HepG2 (cell line): Measurements from ENCODE around the gene STAMBPL1. TPM values are rescaled to one million over a fixed set of nuclear protein-coding genes. Genes with fewer than 3 reads are reported as not detected.

Source experiments
- ATAC-seq: fragments of 200-7000 bp; cut with Tn5 transposase; 3 replicates; pipeline ENCODE4 v1.9.1; 2020; ENCODE audit warnings: mild to moderate bottlenecking, moderate library complexity
- BruUV-seq: library from RNA; stranded (reverse); fragments of 400-500 nt; replicated peaks from 2 replicates; lab custom pipeline; 2021; lab: Mats Ljungman, UMichigan
- CTCF ChIA-PET: fragments of 300-600 bp; formaldehyde crosslinking; extraction: SDS; loops from one replicate; lab custom pipeline; 2021; ENCODE audit warnings: low total read pairs, inconsistent platforms, low intra/inter-chr PET ratio; lab: Yijun Ruan, JAX
- POLR2A ChIA-PET: fragments of 350-600 bp; sonication (Branson Sonifier 250); formaldehyde crosslinking; loops from one replicate; lab custom pipeline; 2020; ENCODE audit warnings: antibody characterized with exemption, inconsistent platforms; lab: Yijun Ruan, JAX
- DNase-seq: peaks from one replicate; pipeline ENCODE4 v3.0.0-alpha.2; 2015; ENCODE audit warnings: low spot score
- FAIRE-seq: peaks from 3 replicates; lab custom pipeline; 2011; peaks lifted over from hg19 to GRCh38; lab: Jason Lieb, UNC
- H2AFZ ChIP-seq: one replicate; pipeline ENCODE4 v1.6.1; 2011; ENCODE audit warnings: low read length, inconsistent platforms
- H3K27ac ChIP-seq: fragments of 300-600 bp; 3 replicates; pipeline ENCODE4 v1.8.0; 2011; ENCODE audit warnings: mixed run types, mild to moderate bottlenecking, mixed read lengths, low read length, inconsistent platforms; ENCODE audit not compliant: insufficient read depth; ENCODE audit errors: extremely low read length
- H3K27me3 ChIP-seq, 2 experiments: fragments of 200-600 bp in 1 of 2; 2 replicates in 1 of 2; 3 replicates in 1 of 2; pipeline versions ENCODE4 v1.6.0 to v1.8.0; 2011; ENCODE audit warnings: low read length in 2 of 2, mild to moderate bottlenecking in 2 of 2, moderate library complexity in 2 of 2, inconsistent platforms in 1 of 2; ENCODE audit not compliant: insufficient read depth in 2 of 2, control insufficient read depth in 1 of 2
- H3K36me3 ChIP-seq, 2 experiments: fragments of 200-600 bp in 1 of 2; replicated peaks in 1 of 2; 2 replicates in 1 of 2; 3 replicates in 1 of 2; pipeline versions ENCODE4 v1.5.1 to v1.8.0; 2011; ENCODE audit warnings: low read length in 2 of 2, inconsistent platforms in 1 of 2; ENCODE audit not compliant: insufficient read depth in 2 of 2, control insufficient read depth in 1 of 2
- H3K4me1 ChIP-seq: 2 replicates; pipeline ENCODE4 v1.5.1; 2012; ENCODE audit warnings: low read length, inconsistent platforms; ENCODE audit not compliant: insufficient read depth
- H3K4me2 ChIP-seq: 2 replicates; pipeline ENCODE4 v1.6.0; 2011; ENCODE audit warnings: low read depth, low read length, inconsistent platforms
- H3K4me3 ChIP-seq, 3 experiments: fragments of 200-600 bp in 1 of 3; sonication (generic), shearing (Covaris generic) in 1 of 3; replicated peaks in 1 of 3; 2 replicates each; pipeline ENCODE4 v1.5.1; 2011 to 2016; ENCODE audit warnings: low read length in 3 of 3, inconsistent platforms in 2 of 3, low read depth in 2 of 3, mild to moderate bottlenecking in 2 of 3, control low read depth in 1 of 3, mixed read lengths in 1 of 3; ENCODE audit not compliant: insufficient read depth in 1 of 3
- H3K79me2 ChIP-seq: one replicate; pipeline ENCODE4 v1.6.1; 2011; ENCODE audit warnings: low read length, inconsistent platforms; ENCODE audit not compliant: insufficient read depth
- H3K9ac ChIP-seq: 2 replicates; pipeline ENCODE4 v1.6.0; 2011; ENCODE audit warnings: mild to moderate bottlenecking, low read depth, low read length, inconsistent platforms; ENCODE audit not compliant: insufficient read depth
- H3K9me3 ChIP-seq: 2 replicates; pipeline ENCODE4 v1.5.1; 2012; ENCODE audit warnings: mild to moderate bottlenecking, low read length
- H4K20me1 ChIP-seq: 2 replicates; pipeline ENCODE4 v1.6.0; 2011; ENCODE audit warnings: inconsistent platforms, mild to moderate bottlenecking, low read length, moderate library complexity; ENCODE audit not compliant: insufficient read depth
- ARID3A ChIP-seq: IDR thresholded peaks from 2 replicates; pipeline ENCODE4 v1.6.1; 2012; ENCODE audit warnings: low read depth, low read length, improper control_type of control experiment
- ARNT2 ChIP-seq: sonication (generic); formaldehyde crosslinking; IDR thresholded peaks from 2 replicates; pipeline ENCODE4 v1.8.0; 2022; ENCODE audit warnings: mild to moderate bottlenecking, low read depth, missing genetic modification reagents, moderate library complexity
- DDIT3 ChIP-seq: sonication (generic); formaldehyde crosslinking; IDR thresholded peaks from 2 replicates; pipeline ENCODE4 v1.4.0; 2020; ENCODE audit warnings: mild to moderate bottlenecking, missing genetic modification reagents
- DMAP1 ChIP-seq: IDR thresholded peaks from 2 replicates; pipeline ENCODE4 v1.6.1; 2016
- ELF4 ChIP-seq: sonication (generic); formaldehyde crosslinking; IDR thresholded peaks from 2 replicates; pipeline ENCODE4 v1.5.0; 2020; ENCODE audit warnings: missing genetic modification reagents, mild to moderate bottlenecking, moderate library complexity, borderline replicate concordance
- GATAD2A ChIP-seq: IDR thresholded peaks from 2 replicates; pipeline ENCODE4 v1.6.1; 2016
- GMEB2 ChIP-seq: IDR thresholded peaks from 2 replicates; pipeline ENCODE4 v1.6.1; 2016; ENCODE audit warnings: missing biosample characterization, missing genetic modification reagents, low read depth
- ISL2 ChIP-seq: sonication (generic); formaldehyde crosslinking; IDR thresholded peaks from 2 replicates; pipeline ENCODE4 v1.5.0; 2020; ENCODE audit warnings: missing genetic modification reagents
- MXD3 ChIP-seq: IDR thresholded peaks from 2 replicates; pipeline ENCODE4 v1.6.1; 2016; ENCODE audit warnings: mild to moderate bottlenecking, missing biosample characterization, missing genetic modification reagents
- PAX8 ChIP-seq: sonication (generic); formaldehyde crosslinking; IDR thresholded peaks from 2 replicates; pipeline ENCODE4 v1.8.0; 2022; ENCODE audit warnings: mild to moderate bottlenecking, missing genetic modification reagents, borderline replicate concordance
- POLR2AphosphoS2 ChIP-seq: IDR thresholded peaks from 2 replicates; pipeline ENCODE4 v1.6.1; 2011; ENCODE audit warnings: low read depth, low read length, improper control_type of control experiment
- SRSF4 ChIP-seq: fragments of 200-400 bp; formaldehyde crosslinking; IDR thresholded peaks from one replicate; pipeline ENCODE4 v1.6.1; 2018; ENCODE audit warnings: mild to moderate bottlenecking, low read depth, low read length, moderate library complexity; ENCODE audit not compliant: poor library complexity, severe bottlenecking
- TCF12 ChIP-seq, 2 experiments: fragments of 450-650 bp in 1 of 2; sonication (generic) in 1 of 2; formaldehyde crosslinking in 1 of 2; IDR thresholded peaks; 2 replicates each; pipeline versions ENCODE4 v1.6.1 to v1.8.0; 2017 to 2022; ENCODE audit warnings: antibody characterized with exemption in 1 of 2, mild to moderate bottlenecking in 1 of 2, missing genetic modification reagents in 1 of 2, moderate library complexity in 1 of 2
- ZNF275 ChIP-seq: sonication (generic); formaldehyde crosslinking; IDR thresholded peaks from 2 replicates; pipeline ENCODE4 v1.8.0; 2022; ENCODE audit warnings: missing genetic modification reagents, mild to moderate bottlenecking, inconsistent platforms, borderline replicate concordance
- ZNF558 ChIP-seq: sonication (generic); formaldehyde crosslinking; IDR thresholded peaks from 2 replicates; pipeline ENCODE4 v1.9.0; 2022; ENCODE audit warnings: mild to moderate bottlenecking, missing genetic modification reagents, borderline replicate concordance
- ZXDC ChIP-seq: sonication (generic); formaldehyde crosslinking; IDR thresholded peaks from 2 replicates; pipeline ENCODE4 v1.5.0; 2020; ENCODE audit warnings: mild to moderate bottlenecking, missing genetic modification reagents
- WGBS: methylation state at CpG from one replicate; pipeline ENCODE4 v1.1.6; 2017; ENCODE audit warnings: low lambda C conversion rate; 5-methylcytosine and 5-hydroxymethylcytosine counted together
- in situ Hi-C: cut with HindIII; loops from 2 replicates; pipeline ENCODE4 v1.10.0; 2017; ENCODE audit warnings: low pct_unique_long_range_greater_than_20kb; ENCODE audit not compliant: extremely low pct_ligation_motif_present
- intact Hi-C: fragments of 100-400 bp; cut with micrococcal nuclease; formaldehyde crosslinking; loops from one replicate; pipeline ENCODE4 v1.10.0; 2022; ENCODE audit not compliant: unreplicated experiment
- polyA plus RNA-seq, 8 experiments: library from polyadenylated mRNA; depleted of rRNA in 3 of 8; stranded (reverse) in 7 of 8; unstranded in 1 of 8; fragments of >200 nt; fragmentation: Illumina TruSeq in 4 of 8; extraction: Trizol in 4 of 8; gene quantifications; 2 replicates each; pipeline versions ENCODE4 v1.2.1 to v1.2.3, GENCODE V29; 2011 to 2016; ENCODE audit warnings: low read depth in 4 of 8, missing spikeins in 1 of 8, mixed read lengths in 1 of 8; ENCODE audit not compliant: insufficient read depth in 1 of 8
- total RNA-seq, 5 experiments: library from RNA; depleted of rRNA; stranded (reverse); fragments of >200 nt; fragmentation: Illumina TruSeq; extraction: Trizol; gene quantifications; 2 replicates each; pipeline ENCODE4 v1.2.3, GENCODE V29; 2016; ENCODE audit warnings: low read depth in 1 of 5

Gene STAMBPL1
- total and polyA plus RNA-seq, 2 of the 13 experiments (the other 11 are each of a cell fraction or from before 2014, with no cell fraction given) = 1.4 to 1.5 TPM

GRCh38 chr10:88919041-88919440, 39.0 kb downstream of the STAMBPL1 start (continued):
- TF ChIP-seq SRSF4 (no peak), PAX8 (CRISPR knock-in tag) (no peak), TCF12 (IDR thresholded peaks at IDR 0.05) (no peak), TCF12 (CRISPR knock-in tag; IDR thresholded peaks at IDR 0.05) (no peak), ARID3A (no peak), ISL2 (CRISPR knock-in tag) (no peak), MXD3 (CRISPR knock-in tag) (no peak), ARNT2 (CRISPR knock-in tag) (no peak)

GRCh38 chr10:88920198-88920597, 40.2 kb downstream of the STAMBPL1 start:
- H3K9me3 ChIP-seq = no peaks in the 10 kb centered on the region
- ATAC-seq (no peak), DNase-seq (no peak), FAIRE-seq (no peak)
- no peak for TF ChIP-seq ELF4 (CRISPR knock-in tag)
- no peak for TF ChIP-seq DMAP1 (CRISPR knock-in tag)
- TF ChIP-seq ZNF558 (CRISPR knock-in tag) = no peak
- no peak for TF ChIP-seq GATAD2A (CRISPR knock-in tag)
- TF ChIP-seq ZNF275 (CRISPR knock-in tag) = no peak
- TF ChIP-seq DDIT3 (CRISPR knock-in tag) = no peak
- TF ChIP-seq POLR2AphosphoS2 = no peak
- TF ChIP-seq GMEB2 (CRISPR knock-in tag) = no peak
- TF ChIP-seq ZXDC = no peak
- in situ Hi-C loops = no loop called here
- H3K4me1 ChIP-seq = no peaks in the 10 kb centered on the region
- no peaks in the 10 kb centered on the region for H3K36me3 ChIP-seq
- no peaks in the 10 kb centered on the region for H4K20me1 ChIP-seq
- H2AFZ ChIP-seq = no peak overlapping the region
- H3K27ac ChIP-seq = no peak overlapping the region
- H3K4me2 ChIP-seq = no peak overlapping the region
- intact Hi-C loops = no loop called here
- ChIA-PET POLR2A (no interaction called here), CTCF (no interaction called here)
- no peaks in the 10 kb centered on the region for H3K27me3 ChIP-seq
- H3K9ac ChIP-seq = no peak overlapping the region
- H3K79me2 ChIP-seq = no peaks in the 10 kb centered on the region
- 60% methylated on average over 2 of the region's 2 CpGs for WGBS
- no peak overlapping the region for H3K4me3 ChIP-seq
- BruUV-seq = no TSS peak
